RKO (cell line): ENCODE data around the gene P3H2.
A peak's percentile ranks its signal among the peaks of the same experiment; 100 is the strongest.

Source experiments
- DNase-seq: peaks from one replicate; pipeline ENCODE4 v3.0.0-alpha.2; 2016; ENCODE audit warnings: low spot score

P3H2 gene

GRCh38 chr3:189945935-189946709, 174.6 kb downstream of the P3H2 start:
- no peak for DNase-seq

- DNase-seq: no peak
Measured at GRCh38 chr3:189944285-189945145, 176.2 kb downstream of the P3H2 start.

GRCh38 chr3:189942948-189943347, 177.7 kb downstream of the P3H2 start:
- no peak for DNase-seq

- no peak for DNase-seq
Measured at GRCh38 chr3:189941679-189942078, 179.0 kb downstream of the P3H2 start.

GRCh38 chr3:189941125-189941524, 179.6 kb downstream of the P3H2 start:
- DNase-seq: no peak

GRCh38 chr3:189937302-189938127, 183.2 kb downstream of the P3H2 start:
- peak; percentile 52 for DNase-seq

- DNase-seq: no peak
Measured at GRCh38 chr3:189936201-189936945, 184.3 kb downstream of the P3H2 start.

- DNase-seq: no peak
Measured at GRCh38 chr3:189927975-189928895, 192.5 kb downstream of the P3H2 start.

GRCh38 chr3:189921770-189922169, 198.9 kb downstream of the P3H2 start:
- no peak for DNase-seq

- DNase-seq: peak; percentile 81
Measured at GRCh38 chr3:189914799-189915198, 205.9 kb downstream of the P3H2 start.

GRCh38 chr3:189911001-189911400, 209.7 kb downstream of the P3H2 start:
- DNase-seq: no peak

GRCh38 chr3:189909573-189909972, 211.1 kb downstream of the P3H2 start:
- no peak for DNase-seq

GRCh38 chr3:189909139-189909538, 211.6 kb downstream of the P3H2 start:
- no peak for DNase-seq

GRCh38 chr3:189908646-189909045, 212.1 kb downstream of the P3H2 start:
- peak; percentile 50 for DNase-seq

GRCh38 chr3:189907803-189908202, 212.9 kb downstream of the P3H2 start:
- no peak for DNase-seq
